DMS79 (cell line): ENCODE results near the gene GJD3.

Experiments
- DNase-seq: peaks from one replicate; lab custom pipeline; 2025; lab: John Stamatoyannopoulos, UW

GJD3 gene

DNA sequence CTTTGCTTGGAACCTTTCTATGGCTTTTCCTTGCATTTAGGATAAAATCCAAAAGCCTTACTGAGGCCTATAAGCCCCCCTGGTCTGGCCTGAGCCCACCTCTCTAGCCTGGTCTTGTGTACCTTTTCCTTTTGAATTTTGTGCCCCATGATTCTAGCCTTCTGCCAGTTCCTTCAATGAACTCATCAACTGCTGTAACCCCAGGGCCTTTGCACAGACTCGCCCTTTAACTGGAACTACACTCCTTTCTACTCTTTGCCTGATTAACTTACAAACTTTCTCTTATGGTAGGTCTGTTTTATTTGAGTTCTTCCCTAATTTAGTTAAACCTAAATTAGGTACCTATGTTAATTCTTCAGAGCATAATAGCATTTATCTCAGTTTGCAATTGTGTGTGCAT, 24.2 kb downstream of the GJD3 start:
- DNase-seq: no peak

DNA sequence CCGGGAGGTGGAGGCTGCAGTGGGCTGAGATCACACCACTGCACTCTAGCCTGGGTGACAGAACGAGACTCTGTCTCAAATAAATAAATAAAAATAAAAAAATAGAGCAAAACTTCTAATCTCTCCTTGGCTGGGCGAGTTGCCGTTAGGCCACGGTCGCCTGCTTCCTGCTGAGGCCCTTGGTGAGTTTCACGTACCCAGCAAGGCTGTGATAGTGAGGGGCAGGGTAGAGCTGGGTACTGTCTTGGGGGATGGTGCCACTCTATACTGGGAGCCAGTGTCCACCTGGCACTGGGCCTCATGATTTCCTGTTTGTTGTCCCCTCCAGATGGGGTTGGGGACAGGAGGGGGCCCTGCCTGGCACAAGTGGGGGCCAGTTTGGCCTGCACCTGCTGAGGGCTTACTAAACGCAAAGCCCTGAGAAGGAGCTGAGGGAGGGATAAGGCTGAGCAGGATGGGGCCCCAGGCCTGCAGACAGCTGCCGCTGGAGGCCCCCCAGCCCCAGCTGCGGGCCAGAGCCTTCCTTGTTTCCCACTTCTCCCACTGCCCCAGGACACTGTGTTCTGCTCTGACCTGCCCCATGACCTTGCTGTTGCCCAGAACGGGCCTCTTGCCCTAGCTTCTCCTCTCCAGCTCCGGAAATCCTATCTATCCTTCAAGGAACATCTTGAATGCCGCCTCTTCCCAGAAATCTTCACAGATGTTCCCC, 25.4 kb downstream of the GJD3 start:
- no peak for DNase-seq

DNA sequence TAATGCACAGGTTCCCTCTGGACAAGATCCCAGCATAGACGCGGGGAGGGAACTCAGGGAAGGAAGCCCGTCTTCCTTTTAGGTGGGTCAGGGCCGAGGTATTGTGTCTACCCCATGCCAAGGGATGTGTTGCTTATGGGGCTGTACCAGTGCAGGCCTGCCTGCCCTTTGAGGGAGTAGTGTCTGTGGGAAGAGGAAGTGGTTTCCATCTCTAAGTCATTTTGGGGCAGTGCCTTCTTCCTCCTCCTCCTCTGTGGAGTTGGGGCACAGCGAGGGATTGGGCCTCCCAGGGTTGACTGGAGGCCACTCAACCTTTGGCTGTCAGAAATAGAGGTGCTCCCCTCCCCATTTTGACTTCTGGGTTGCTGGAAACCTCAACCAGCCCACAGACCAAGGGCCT, 26.5 kb downstream of the GJD3 start:
- no peak for DNase-seq

DNA sequence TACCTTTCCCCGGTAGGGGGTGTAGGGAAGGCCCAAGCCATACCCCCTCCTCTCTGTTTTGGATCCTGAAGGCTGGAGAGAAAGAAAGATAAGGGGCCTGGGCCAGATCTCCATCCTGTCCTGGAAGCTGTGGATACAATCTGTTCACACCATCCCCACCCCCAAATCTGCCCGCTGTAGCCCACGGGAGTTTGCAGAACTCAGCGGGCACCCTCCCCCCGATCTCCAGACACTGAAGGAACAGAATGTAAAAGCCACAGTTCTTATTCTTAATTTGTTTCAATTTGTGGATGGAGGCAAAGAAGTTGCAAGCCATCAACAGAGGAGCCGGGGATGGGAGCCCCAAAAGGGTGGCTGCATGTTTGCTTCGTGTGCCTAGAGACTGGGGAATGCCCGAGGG, 27.2 kb downstream of the GJD3 start:
- no peak for DNase-seq

DNA sequence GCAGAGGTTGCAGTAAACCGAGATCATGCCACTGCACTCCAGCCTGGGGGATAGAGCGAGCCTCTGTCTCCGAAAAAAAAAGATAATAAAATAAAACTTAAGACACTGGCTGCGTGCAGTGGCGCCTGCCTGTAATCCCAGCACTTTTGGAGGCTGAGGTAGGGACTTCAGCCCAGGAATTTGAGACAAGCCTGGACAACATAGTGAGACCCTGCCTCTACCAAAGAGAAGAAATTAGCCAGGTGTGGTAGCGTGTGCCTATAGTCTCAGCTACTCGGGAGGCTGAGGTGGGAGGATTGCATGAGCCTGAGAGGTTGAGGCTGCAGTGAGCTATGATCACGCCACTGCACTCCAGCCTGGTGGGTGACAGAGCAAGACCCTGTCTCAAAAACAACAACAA, 28.9 kb downstream of the GJD3 start:
- no peak for DNase-seq

DNA sequence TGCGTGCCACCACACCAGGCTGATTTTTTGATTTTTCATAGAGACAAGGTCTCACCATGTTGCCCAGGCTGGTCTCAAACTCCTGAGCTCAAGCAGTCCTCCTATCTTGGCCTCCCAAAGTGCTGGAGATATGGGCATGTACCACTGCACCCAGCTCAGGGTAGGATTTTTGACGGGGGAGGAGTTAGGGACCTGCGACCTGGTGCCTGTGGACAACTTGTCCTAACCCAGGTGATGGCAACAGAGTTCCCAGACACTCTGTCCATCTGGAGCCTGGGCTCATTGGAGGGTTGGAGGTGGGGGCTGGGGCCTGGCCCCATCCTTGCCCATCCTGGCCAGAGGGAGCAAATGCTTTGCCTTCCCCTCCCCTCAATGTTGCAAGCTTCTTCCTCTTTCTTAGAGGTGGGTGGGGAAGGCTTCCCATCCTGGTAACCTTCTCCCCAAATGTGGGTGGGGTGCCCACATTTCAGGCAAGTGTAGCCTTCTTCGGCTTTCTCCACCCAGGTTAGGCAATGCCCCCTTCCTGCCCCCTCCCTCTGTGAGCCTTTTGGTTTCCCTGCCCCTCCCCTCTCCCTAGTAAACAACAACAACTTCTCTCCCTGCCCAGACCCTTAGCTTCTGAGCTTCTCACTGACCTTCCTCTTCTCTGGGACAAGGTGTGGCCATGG, 30.6 kb downstream of the GJD3 start:
- DNase-seq: no peak

DNA sequence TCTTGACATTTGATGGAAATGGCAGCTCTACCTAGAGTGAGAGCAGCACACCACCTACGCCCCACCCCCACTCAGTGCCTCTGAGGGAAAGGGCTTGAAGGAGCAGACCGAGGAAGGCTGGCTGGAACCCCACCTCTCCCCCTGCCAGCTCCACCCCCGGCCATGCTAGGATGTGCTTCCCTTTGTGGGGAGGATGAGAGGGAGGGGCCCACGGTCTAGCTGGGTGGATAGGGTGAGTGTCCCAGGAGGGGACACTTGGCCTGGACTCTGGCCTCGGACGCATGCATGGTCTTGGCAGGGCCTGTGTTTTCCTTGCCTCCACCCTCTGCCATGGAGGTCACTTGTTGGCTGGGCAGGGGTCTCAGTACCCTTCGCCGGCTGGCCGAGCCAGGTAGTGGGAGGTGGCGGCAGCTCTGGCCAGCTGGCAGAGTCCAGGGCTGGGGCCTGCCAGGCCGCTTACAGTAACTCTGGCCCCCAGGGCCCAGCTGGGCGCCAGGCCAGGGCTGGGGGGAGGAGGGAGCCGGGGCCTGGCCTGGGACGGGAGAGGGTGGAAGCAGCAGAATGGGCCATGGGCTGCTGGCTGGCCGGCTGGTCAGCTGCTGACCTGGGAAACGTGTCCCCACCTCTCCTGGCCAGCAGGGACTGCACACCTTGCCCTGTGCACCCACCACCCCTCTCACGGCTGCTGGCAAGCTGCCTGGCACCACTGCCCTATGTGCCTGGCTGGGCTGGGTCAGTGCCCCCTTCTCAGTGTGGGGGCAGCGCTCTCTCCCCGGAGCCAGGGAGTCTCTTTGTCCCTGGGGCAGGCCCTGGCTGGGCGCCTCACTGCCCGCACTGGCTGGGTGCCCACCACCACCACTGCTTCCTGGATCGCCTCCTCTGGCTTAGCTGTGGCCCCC, 32.5 kb downstream of the GJD3 start:
- peak; percentile 23 for DNase-seq

DNA sequence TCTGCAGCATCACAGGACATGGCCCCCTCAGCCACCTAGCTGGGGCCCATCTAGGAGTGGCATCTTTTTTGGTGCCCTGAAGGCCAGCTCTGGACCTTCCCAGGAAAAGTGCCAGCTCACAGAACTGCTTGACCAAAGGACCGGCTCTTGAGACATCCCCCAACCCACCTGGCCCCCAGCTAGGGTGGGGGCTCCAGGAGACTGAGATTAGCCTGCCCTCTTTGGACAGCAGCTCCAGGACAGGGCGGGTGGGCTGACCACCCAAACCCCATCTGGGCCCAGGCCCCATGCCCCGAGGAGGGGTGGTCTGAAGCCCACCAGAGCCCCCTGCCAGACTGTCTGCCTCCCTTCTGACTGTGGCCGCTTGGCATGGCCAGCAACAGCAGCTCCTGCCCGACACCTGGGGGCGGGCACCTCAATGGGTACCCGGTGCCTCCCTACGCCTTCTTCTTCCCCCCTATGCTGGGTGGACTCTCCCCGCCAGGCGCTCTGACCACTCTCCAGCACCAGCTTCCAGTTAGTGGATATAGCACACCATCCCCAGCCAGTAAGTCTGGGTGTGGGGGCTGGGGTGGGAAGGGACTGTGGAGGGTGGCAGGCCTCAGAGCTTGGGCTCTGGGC, 33.6 kb downstream of the GJD3 start:
- DNase-seq: no peak

DNA sequence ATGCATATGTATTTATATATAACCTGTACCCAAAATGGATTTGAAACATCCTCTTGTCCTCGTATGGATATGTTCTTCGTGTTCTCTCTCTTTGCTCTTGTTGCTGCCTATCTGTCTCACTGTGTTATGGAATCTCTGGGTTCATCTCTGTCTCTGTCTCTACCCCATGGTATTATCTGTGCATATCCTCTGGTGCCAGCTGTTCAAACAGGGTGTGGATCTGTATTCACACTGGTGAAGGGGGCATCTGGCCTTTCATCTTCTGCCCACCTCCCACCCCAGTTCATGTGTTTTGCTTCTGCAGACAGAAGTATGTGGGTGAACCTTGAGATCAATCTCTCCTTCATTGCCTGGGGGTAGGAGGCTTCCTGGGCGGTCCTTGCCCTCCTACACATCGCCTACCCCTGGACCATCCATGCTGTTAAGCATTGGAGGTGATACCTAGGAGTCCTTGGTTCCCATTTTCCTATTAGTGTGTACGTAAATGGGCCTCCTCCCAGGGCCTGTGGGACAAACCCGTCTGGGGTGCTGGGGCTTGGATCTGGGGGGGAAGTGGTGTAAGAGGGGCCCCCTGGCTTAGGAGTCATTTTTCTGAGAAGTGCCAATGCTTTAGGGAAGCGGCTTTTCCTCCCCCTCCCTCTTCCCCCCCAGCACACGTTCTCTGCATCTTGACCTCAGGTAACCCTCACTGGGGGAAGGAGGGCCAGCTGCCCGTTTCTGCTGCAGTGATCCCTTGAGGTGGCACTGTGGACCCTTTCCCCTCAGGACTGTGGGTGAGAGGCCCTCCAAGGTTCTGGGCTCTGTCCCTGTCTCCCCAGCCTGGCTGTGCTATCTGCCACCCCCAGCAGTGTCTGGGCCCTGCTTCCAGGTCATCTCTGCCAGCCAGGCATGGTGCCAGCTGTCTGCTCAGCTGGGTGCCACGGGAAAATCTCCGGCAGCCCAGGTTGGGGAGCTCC, 34.4 kb downstream of the GJD3 start:
- peak; percentile 52 for DNase-seq

DNA sequence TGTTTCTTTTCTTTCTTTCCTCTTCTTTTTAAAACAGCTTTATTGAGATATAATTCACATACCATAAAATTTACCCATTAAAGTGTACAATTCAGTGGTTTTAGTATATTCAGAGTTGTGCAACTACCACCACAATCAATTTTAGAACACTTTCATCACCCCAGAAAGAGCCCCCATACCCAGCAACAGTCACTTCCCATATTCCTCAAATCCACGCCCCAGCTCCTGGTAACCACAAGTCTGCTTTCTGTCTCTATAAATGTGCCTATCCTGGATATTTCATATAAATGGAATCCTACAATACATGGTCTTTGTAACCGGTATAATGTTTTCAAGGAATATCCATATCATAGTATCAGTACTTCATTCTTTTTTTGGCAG, 36.2 kb downstream of the GJD3 start:
- no peak for DNase-seq

DNA sequence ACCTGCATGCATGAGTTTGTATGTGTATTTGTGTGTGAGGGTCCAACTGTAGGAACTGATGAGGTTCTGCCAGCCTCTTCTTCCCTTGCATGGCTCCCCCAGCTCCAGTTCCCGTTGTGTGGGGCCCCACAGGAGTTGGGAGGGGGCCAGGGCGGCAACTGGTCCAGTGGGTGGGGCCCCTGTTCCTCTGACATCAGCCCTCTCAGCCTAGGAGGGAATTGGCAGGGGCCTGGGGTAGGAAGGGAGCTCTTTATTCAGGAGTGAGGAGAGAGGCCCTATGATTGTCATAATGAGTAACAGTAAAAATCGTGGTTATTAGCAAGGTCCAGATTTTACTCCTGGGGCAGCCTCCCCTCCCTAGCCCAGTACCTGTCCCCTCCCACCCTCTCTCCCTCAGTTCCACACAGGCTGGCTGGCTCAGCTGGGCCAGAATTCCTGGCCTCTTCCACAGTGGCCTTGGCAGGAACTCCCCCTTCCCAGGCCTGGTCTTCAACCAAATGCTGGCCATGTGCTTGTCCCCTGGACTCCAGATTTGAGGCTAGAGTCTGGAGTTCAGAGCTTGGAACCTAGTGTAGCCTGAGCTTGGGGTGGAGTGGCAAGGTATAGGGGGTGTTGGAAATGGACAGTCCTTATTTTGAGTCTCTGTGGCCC, 36.7 kb downstream of the GJD3 start:
- DNase-seq: no peak

DNA sequence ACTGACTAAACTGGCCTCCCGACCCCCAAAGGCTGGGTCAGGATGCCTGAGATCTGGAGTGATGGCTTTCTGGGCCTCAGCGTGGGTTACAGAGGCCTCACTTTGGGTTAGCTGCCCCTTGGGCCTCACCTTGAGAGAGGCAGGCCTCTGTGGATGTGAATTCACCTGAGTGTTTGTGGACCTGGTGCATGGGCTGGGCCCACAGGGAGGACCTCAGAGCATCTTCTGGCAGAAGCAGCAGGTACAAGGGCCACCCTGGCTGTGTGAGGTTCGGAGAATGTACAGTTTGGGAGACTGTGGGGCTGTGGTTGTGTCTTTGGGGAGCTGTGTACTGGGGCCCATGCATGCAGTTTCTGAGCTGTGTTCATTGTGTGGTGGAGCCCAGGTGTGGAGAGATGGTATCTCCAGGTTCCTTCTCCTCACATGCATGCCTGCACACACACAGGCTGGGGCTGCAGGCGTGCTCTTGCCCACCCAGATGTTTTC, 37.2 kb downstream of the GJD3 start:
- no peak for DNase-seq

DNA sequence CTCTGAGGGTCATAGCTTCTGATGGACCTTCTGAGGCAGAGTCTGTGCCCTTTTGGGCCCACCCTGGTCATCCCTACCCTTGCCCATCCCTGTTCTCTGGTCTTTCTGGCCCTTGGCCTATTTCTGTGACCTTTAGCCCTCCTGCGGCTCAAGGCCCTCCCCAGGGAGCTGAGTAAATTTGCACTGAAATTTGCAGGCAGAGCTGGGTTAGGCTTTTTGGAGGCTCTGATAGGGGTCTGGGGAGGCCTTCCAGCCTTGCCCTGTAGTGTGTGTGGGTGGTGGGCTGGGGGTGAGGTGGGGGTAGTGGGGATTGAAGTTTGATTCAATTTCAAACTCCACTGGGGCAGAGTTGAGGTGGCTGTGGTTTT, 37.7 kb downstream of the GJD3 start:
- DNase-seq: no peak

DNA sequence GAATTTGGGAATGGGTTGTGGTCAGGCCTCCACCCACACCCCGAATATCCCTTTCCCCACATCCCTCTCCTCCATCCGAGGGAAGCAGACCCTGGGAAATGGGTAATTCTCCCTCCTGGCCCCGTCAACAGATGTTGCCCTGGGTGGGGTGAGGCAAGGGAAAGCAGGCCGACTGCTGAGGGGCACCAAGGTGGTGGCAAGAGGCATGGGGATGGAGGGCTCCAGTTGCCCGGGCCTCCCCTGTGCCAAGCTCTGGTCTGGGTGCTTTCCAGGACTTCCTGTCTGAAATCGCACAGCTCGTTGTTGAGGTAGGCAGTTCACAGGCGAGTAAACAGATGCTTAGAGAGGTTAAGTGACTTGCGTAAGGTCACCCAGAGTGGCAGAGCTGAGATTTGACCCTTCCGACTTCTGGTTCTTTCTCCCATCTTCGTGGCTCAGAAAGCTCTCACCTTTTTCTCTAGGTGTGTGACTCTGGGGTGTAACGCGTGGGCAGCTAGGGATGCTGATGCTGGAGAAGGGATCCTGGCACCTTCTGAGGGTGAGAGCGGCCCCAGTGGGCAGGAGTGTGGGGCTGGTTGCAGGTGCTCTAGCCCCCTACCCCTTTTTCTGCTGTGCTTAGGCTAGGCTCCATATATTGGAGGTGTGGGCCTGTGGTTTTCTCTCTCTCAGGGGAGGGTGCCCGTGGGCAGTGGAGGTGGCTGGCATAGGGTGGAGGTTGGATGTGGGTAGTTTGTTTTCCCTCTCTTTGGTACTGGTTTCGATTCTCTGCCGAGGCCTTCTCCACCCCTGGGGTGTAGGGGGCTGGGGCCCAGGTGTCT, 38.3 kb downstream of the GJD3 start:
- DNase-seq: no peak

DNA sequence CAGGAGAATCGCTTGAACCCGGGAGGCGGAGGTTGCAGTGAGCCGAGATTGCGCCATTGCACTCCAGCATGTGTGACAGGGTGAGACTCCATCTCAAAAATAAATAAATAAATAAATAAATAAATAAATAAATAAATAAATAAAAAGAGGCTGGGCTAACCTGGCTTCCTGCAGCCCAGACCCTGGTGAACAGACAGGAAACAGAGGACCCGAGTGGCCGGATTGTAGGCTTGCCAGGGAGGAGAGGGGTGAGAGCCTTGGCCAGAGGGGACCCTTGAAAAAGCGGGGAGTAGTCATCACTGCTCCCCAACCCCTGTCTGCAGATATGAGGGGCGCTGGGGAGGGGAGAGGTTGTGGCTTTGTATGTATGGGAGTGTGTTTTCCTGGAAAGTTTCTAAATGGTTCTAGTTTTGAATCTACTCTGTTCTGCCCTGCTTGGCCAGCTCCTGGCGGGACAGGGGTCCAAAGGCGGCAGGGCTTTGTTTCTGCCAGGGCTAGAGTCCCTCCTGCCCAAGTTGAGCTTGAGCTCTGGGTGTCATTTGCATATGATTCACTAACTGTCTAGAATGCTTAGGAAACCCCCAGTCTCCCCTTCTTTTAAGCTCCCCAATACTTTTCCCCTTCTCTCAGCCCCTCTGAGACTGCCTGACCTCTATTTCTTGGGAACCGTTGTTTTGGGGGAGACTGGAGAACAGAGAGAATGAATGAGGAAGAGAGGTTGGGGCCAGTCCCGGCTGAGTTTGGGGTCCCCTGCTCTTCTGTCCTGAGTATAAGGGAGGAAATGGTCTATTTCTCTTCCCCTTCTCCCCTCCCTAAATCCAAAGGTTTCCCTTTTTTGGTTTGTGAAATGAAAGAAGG, 39.2 kb downstream of the GJD3 start:
- DNase-seq: no peak

DNA sequence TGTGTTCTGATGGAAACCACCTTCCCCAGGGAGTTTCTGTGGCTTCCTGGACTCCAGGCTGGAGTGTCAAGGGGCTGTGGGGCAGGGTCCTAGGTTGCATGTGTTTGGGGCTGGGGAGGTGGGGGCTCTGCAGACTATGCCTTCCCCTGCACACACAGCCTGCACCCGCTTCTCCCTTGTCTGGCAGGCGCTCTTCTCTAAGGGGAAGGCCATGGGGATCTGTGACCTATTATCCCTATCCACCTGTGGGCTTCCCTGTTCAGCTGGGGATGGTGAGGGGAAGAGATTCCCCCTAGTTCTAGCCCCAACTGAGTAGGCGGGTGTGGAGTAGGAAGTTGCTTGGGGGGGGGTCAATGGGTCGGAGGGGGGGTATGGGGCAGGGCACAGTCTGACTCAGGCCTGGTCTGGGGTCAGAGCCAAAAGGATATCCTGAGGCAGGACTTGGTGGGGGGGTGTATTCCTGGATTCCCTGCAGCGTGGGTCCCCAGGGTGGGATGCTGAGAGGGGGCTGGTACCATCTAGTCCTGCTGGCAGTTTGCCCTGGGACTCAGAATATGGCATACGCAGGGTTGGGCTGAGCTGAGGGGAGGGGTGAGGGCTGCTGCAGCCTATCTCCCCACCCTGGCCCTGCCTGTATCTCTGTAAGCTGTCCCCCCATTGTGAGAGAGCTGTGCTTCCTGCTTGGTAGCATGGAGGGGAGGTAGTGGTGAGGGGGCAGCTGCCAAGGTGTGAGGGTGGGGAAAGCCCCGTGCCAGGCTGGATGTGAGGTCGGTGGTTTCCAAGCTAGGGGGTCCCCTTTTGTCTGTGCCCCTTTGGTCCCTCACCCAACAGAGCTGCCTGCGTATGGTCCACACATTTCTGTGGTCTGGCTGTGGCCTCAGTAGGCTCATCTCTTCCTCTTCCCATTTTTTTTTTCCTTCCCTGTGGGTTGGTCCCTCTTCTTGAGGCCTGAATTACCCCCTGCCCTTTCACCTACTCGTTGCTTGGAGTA, 40.9 kb downstream of the GJD3 start:
- no peak for DNase-seq
